HG03095 (cell line): ENCODE measurements around the gene C1QL2.

ENCODE experiments used
- ATAC-seq: cut with Tn5 transposase; IDR thresholded peaks from one replicate; pipeline ENCODE4 v1.9.1; 2021; ENCODE audit warnings: moderate library complexity; ENCODE audit not compliant: unreplicated experiment

Gene C1QL2

GRCh38 chr2:119109866-119110265 is 48.7 kb downstream of the C1QL2 start:
- no peak for ATAC-seq

- ATAC-seq = no peak
These were observed 50.4 kb downstream of the C1QL2 start for GRCh38 chr2:119108186-119108585.

GRCh38 chr2:119106301-119106897 is 52.2 kb downstream of the C1QL2 start:
- ATAC-seq = no peak
